HG03571 (cell line): Measurements from ENCODE around the gene ZNF827.
"Not testable (repeated sequence)": the region's sequence is repeated elsewhere in the genome, so short reads cannot be mapped to it uniquely, and the experiment has no call there.

Experiments used
- ATAC-seq: cut with Tn5 transposase; IDR thresholded peaks from one replicate; pipeline ENCODE4 v1.9.1; 2021; ENCODE audit not compliant: unreplicated experiment

ZNF827 gene

DNA sequence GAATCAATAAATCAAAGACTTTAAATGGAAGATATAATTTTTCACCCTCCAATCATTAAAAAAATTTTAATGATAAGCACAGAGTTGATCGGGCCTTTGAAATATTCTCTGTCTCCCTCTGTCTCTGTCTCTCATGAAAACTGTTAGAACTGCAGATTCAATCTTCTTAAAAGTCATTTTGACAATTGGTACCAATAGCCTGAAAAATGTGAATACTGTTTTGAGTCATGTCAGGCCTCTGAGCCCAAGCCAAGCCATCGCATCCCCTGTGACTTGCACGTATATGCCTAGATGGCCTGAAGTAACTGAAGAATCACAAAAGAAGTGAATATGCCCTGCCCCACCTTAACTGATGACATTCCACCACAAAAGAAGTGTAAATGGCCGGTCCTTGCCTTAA is 106.2 kb downstream of the ZNF827 start:
- not testable (repeated sequence) for ATAC-seq

DNA sequence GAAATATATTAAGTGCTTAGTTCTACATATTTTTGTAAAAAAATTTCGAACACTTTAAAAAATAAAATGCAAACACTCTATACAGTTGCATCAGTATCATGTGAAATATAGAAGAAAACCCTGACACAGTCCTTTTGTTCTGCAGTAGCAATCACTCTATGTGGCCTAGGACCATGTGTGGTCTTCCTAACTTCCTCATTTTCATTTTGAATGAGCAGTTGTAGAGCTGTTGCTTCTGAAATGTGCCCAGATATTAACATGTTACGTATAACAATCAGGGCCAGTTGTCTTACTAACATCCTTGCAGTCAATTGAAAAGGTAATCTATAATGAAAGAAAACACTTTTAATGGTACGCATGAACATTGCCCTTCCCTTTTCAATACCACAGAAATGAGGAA is 107.9 kb downstream of the ZNF827 start:
- peak; percentile 56 for ATAC-seq

GRCh38 chr4:145829629-145830395 is 108.8 kb downstream of the ZNF827 start:
- peak; percentile 48 for ATAC-seq

GRCh38 chr4:145828802-145829485 is 109.7 kb downstream of the ZNF827 start:
- peak; percentile 60 for ATAC-seq

- no peak for ATAC-seq
Measured at GRCh38 chr4:145827885-145828284, 110.7 kb downstream of the ZNF827 start.

- ATAC-seq: no peak
Measured at GRCh38 chr4:145825255-145825654, 113.4 kb downstream of the ZNF827 start.

GRCh38 chr4:145824463-145824862 is 114.2 kb downstream of the ZNF827 start:
- ATAC-seq: no peak

DNA sequence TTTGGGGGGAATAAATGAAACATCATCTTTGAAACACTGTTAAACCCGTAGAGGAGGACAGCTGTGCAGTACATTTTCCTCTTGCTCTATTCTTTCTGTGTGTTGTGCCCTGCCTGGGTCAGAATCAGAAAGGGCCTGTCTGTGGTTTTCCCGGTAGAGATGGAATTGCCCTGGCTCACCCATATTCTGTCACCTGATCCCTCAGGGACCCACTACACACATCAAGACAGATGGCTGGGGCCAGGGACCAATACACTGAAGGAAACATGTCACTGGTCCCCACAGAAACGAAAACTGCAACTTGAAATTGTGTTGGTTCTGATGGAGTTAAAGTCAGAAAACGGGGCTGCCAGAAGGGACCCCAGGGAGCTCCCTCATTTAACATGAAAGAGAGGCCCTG is 114.9 kb downstream of the ZNF827 start:
- no peak for ATAC-seq

DNA sequence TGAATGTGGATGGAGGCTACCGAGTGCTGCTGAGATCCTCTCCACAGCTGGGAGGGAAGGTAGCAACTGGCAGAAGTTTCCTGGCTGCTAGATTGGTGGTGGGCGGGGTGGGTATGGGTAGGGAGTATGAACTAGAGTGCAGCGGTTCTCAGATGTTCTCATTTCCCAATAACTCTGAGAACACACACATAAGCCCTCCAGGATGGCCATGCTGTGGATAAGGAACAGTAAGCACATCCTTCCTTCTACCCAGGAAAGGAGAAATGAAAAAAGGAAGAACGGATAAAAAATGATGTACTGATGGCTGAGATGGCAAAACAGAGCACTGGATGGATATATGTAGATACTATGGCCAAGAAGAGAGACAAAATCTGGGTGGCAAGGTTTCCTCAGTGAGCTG is 116.0 kb downstream of the ZNF827 start:
- ATAC-seq: no peak

DNA sequence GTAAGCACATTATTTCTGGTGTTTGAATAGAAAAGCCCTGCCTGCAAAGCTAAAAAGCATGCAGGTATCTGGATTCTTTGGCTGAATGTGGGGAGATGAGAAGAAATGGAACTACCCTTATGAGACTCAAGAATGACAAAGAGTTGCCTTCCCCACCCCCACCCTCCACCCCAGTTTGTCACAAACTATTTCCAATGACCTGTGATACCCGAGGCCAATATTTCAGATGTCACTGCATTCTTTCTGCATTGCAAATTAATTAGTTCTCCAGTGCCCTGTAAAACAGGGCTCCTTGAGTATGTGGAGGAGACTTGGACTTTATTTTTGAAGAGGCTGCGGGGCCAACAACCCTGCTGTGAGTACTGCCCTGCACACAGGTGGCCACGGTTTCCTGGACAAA is 116.4 kb downstream of the ZNF827 start:
- no peak for ATAC-seq

- ATAC-seq: no peak
Measured at GRCh38 chr4:145821766-145822165, 116.9 kb downstream of the ZNF827 start.

GRCh38 chr4:145820407-145820806 is 118.2 kb downstream of the ZNF827 start:
- no peak for ATAC-seq

DNA sequence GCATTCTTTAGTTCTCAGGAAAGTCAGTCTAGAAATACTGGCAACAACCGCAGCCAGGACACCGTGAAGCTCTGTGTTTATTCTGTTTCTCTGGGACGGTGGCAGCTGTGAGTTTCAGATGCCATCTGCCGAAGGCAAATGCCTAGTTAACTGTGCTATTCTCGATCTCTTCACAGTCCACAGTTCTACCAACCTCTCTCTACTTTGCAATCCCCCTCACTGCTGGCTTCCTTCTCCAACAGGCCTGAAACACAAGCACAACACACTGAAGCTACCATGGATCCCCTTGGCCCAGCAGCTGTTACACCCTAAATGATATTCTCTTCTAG is 118.8 kb downstream of the ZNF827 start:
- no peak for ATAC-seq

DNA sequence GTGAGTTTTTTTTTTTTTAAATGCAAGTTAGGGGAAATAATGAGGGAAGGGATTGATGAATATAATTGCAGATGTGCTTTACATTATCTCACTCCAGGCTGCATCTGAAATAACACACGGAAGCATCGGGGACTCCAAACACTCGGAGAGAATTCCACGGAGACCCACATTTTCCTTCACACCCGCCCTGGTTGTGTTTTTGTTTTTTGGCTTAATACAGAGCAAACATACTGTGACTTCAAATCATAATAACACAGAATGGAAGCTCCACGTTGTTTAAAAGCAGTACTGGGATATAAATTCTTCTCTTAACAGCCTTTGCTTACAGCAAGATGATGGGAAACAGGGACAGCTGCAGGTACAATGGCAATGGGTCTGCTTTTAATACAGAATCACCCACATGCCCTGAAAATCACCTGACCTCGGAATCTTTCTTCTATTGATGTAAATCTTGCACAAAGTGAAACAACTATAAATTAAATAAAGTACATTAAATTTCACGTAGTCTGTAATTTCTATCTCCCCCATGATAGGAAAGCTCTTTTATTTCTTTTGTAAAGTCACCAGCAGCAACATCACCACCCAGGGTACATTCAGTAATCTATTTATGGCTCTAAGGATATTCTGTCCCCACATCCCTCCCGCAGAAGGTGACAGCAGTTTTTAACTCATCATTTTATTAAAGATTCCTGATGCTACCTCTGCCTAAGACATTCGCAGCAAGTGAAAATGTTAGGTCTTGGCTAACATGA is 119.3 kb downstream of the ZNF827 start:
- no peak for ATAC-seq

GRCh38 chr4:145818011-145818410 is 120.6 kb downstream of the ZNF827 start:
- ATAC-seq: no peak

- ATAC-seq: no peak
Measured at GRCh38 chr4:145816091-145816490, 122.5 kb downstream of the ZNF827 start.

DNA sequence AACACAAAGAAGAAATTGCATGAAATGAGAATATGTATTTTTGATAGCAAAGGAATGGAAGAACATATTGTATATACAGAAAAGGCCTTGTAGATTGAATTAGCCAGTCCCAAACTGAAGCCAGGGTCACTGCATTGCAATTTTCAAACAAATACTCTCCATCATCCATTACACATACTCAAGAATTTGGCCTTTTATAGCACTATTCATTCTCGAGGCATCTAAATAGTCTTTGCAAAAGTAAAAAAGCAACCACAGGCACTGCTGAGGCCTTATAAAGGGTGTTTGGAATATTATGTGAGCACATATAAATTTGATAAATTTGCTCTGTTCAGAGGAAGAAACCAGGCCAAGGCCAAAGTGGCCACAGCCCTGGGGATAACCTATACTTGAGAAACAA is 123.0 kb downstream of the ZNF827 start:
- no peak for ATAC-seq

GRCh38 chr4:145815027-145815612 is 123.5 kb downstream of the ZNF827 start:
- no peak for ATAC-seq

DNA sequence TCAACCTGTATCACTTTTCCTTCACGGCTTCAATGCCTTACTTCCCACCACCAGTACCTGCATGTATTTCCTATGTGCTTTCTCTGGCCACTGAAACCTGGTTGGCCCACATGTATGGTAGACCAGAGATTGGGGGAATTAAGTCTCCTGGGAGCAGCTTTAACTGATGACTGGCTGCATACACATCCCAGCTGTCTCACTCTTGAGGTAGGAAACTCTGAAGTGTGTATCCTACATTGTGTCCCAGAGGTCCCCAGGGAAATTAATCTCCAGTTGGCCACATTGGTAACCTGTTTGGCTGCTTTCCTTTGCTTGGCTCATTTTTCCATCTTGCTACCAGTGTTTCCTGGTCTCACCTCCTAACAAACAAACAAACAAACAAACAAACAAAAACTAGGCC is 124.4 kb downstream of the ZNF827 start:
- ATAC-seq: no peak

GRCh38 chr4:145812919-145813318 is 125.7 kb downstream of the ZNF827 start:
- no peak for ATAC-seq

DNA sequence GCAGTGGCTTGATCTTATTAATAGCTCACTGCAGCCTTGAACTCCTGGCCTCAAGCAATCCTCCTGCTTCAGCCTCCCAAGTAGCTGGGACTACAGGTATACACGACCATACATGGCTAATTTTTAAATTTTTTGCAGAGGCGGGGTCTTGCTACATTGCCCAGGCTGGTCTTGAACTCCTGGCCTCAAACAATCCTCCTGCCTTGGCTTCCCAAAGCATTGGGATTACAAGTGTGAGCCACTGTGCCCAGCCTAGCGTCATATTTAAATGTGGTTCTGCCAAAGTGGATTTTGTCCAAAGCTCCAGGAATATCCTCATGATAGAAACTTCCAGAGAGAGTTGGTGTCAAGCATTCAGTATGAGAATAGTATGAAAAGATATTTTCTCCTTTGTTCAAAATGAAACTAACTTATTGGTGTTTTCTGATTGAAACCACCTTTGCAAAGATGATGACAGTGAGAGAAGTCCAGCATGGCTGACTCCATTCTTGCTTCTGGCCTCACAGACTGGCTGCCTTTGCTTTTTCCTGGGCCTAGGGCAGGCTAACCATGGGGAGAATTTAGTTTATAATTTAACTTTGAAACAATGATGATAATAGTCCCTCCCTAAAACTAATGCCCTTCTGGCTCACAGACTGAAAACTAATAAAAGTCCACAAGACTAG is 129.6 kb downstream of the ZNF827 start:
- no peak for ATAC-seq
